ENCODE results near the gene CRIM1.

CRIM1 gene

GRCh38 chr2:36550006-36550405 lies 194.4 kb downstream of the CRIM1 start:
- no peak overlapping the region for H3K27ac ChIP-seq (replicated peaks; ENCODE audit: low read length)
- no peak for DNase-seq (ENCODE audit: low spot score)
- no peak overlapping the region for H4K8ac ChIP-seq (ENCODE audit: low read depth, low read length)
- WGBS, 2 donors (ENCODE audit: extremely low coverage in 2 of 2, insufficient read length in 2 of 2, insufficient replicate concordance in 1 of 2): no CpG with 5 or more reads among the region's 5 CpGs
- no peak overlapping the region for H2BK5ac ChIP-seq (ENCODE audit: low read length)
- H3K9ac ChIP-seq (ENCODE audit: low read depth, low read length, poor library complexity): no peak overlapping the region
- H3K79me1 ChIP-seq (ENCODE audit: low read depth, low read length): no peaks in the 10 kb centered on the region
- H3K9me3 ChIP-seq (replicated peaks in 1 of 2; ENCODE audit: control insufficient read depth in 2 of 2, insufficient read depth in 1 of 2, low read depth in 1 of 2, low read length in 2 of 2): peaks cover 0 to 1% of the 10 kb centered on the region in 2 donors
- no peak overlapping the region for H3K14ac ChIP-seq (ENCODE audit: low read length)
- no peak overlapping the region for H3K18ac ChIP-seq (ENCODE audit: low read length)
- no peak overlapping the region for H3K4me3 ChIP-seq (ENCODE audit: low read length in 2 of 2)
- no peak overlapping the region for H2BK12ac ChIP-seq (ENCODE audit: low read length)
- no peak overlapping the region for H3K4ac ChIP-seq (ENCODE audit: low read length)
- no peak overlapping the region for H4K91ac ChIP-seq (ENCODE audit: low read depth, low read length, poor library complexity)
- no peaks in the 10 kb centered on the region for H3K27me3 ChIP-seq (ENCODE audit: control insufficient read depth in 3 of 3, insufficient read depth in 3 of 3, low read depth in 1 of 3, low read length in 3 of 3)
- H3K4me2 ChIP-seq (ENCODE audit: insufficient read depth, low read length, poor library complexity, severe bottlenecking): no peak overlapping the region
- H3K23ac ChIP-seq (ENCODE audit: low read depth, low read length, poor library complexity): no peak overlapping the region
- H2BK15ac ChIP-seq (ENCODE audit: low read length): no peak overlapping the region
- H3K4me1 ChIP-seq (ENCODE audit: control insufficient read depth in 2 of 2, insufficient read depth in 1 of 2, low read depth in 1 of 2, low read length in 2 of 2): no peaks in the 10 kb centered on the region
- H2AFZ ChIP-seq (ENCODE audit: low read length): no peak overlapping the region
- H2BK120ac ChIP-seq (ENCODE audit: low read depth, low read length): no peak overlapping the region
- peaks cover 12 to 97% of the 10 kb centered on the region in 2 donors for H3K36me3 ChIP-seq (replicated peaks in 1 of 2; ENCODE audit: control insufficient read depth in 2 of 2, insufficient read depth in 2 of 2, low read length in 2 of 2)
- H2AK5ac ChIP-seq (ENCODE audit: low read depth, low read length): no peak overlapping the region

- Histone ChIP-seq H2AFZ (ENCODE audit: low read length) (no peak overlapping the region), H4K8ac (ENCODE audit: low read depth, low read length) (no peak overlapping the region), H3K27me3 (ENCODE audit: control insufficient read depth in 3 of 3, insufficient read depth in 3 of 3, low read depth in 1 of 3, low read length in 3 of 3) (no peaks in the 10 kb centered on the region), H3K4ac (ENCODE audit: low read length) (no peak overlapping the region), H2AK5ac (ENCODE audit: low read depth, low read length) (no peak overlapping the region), H2BK15ac (ENCODE audit: low read length) (no peak overlapping the region), H3K27ac (replicated peaks; ENCODE audit: low read length) (no peak overlapping the region), H3K9ac (ENCODE audit: low read depth, low read length, poor library complexity) (no peak overlapping the region), H3K36me3 (replicated peaks in 1 of 2; ENCODE audit: control insufficient read depth in 2 of 2, insufficient read depth in 2 of 2, low read length in 2 of 2) (peaks cover 5 to 93% of the 10 kb centered on the region in 2 donors), H2BK12ac (ENCODE audit: low read length) (no peak overlapping the region), H3K9me3 (replicated peaks in 1 of 2; ENCODE audit: control insufficient read depth in 2 of 2, insufficient read depth in 1 of 2, low read depth in 1 of 2, low read length in 2 of 2) (no peaks in the 10 kb centered on the region), H3K4me3 (ENCODE audit: low read length in 2 of 2) (no peak overlapping the region), H3K79me1 (ENCODE audit: low read depth, low read length) (no peaks in the 10 kb centered on the region), H2BK5ac (ENCODE audit: low read length) (no peak overlapping the region), H3K14ac (ENCODE audit: low read length) (no peak overlapping the region), H2BK120ac (ENCODE audit: low read depth, low read length) (no peak overlapping the region), H3K4me1 (ENCODE audit: control insufficient read depth in 2 of 2, insufficient read depth in 1 of 2, low read depth in 1 of 2, low read length in 2 of 2) (no peaks in the 10 kb centered on the region), H3K23ac (ENCODE audit: low read depth, low read length, poor library complexity) (no peak overlapping the region), H4K91ac (ENCODE audit: low read depth, low read length, poor library complexity) (no peak overlapping the region), H3K4me2 (ENCODE audit: insufficient read depth, low read length, poor library complexity, severe bottlenecking) (no peak overlapping the region), H3K18ac (ENCODE audit: low read length) (no peak overlapping the region)
- DNase-seq (ENCODE audit: low spot score): no peak
- no CpG with 5 or more reads among the region's 4 CpGs for WGBS, 2 donors (ENCODE audit: extremely low coverage in 2 of 2, insufficient read length in 2 of 2, insufficient replicate concordance in 1 of 2)
Measured at GRCh38 chr2:36553683-36554082, 198.1 kb downstream of the CRIM1 start.

- Histone ChIP-seq H3K18ac (ENCODE audit: low read length) (no peak overlapping the region), H3K4me1 (ENCODE audit: control insufficient read depth in 2 of 2, insufficient read depth in 1 of 2, low read depth in 1 of 2, low read length in 2 of 2) (no peaks in the 10 kb centered on the region), H2BK15ac (ENCODE audit: low read length) (no peak overlapping the region), H3K4me2 (ENCODE audit: insufficient read depth, low read length, poor library complexity, severe bottlenecking) (no peak overlapping the region), H3K27ac (replicated peaks; ENCODE audit: low read length) (no peak overlapping the region), H2AK5ac (ENCODE audit: low read depth, low read length) (no peak overlapping the region), H3K4me3 (ENCODE audit: low read length in 2 of 2) (no peak overlapping the region), H3K36me3 (replicated peaks in 1 of 2; ENCODE audit: control insufficient read depth in 2 of 2, insufficient read depth in 2 of 2, low read length in 2 of 2) (peaks cover 5 to 90% of the 10 kb centered on the region in 2 donors), H2BK5ac (ENCODE audit: low read length) (no peak overlapping the region), H3K4ac (ENCODE audit: low read length) (no peak overlapping the region), H4K91ac (ENCODE audit: low read depth, low read length, poor library complexity) (no peak overlapping the region), H3K27me3 (ENCODE audit: control insufficient read depth in 3 of 3, insufficient read depth in 3 of 3, low read depth in 1 of 3, low read length in 3 of 3) (no peaks in the 10 kb centered on the region), H2AFZ (ENCODE audit: low read length) (no peak overlapping the region), H3K9ac (ENCODE audit: low read depth, low read length, poor library complexity) (no peak overlapping the region), H2BK12ac (ENCODE audit: low read length) (no peak overlapping the region), H2BK120ac (ENCODE audit: low read depth, low read length) (no peak overlapping the region), H3K14ac (ENCODE audit: low read length) (no peak overlapping the region), H3K23ac (ENCODE audit: low read depth, low read length, poor library complexity) (no peak overlapping the region), H3K9me3 (replicated peaks in 1 of 2; ENCODE audit: control insufficient read depth in 2 of 2, insufficient read depth in 1 of 2, low read depth in 1 of 2, low read length in 2 of 2) (no peaks in the 10 kb centered on the region), H3K79me1 (ENCODE audit: low read depth, low read length) (no peaks in the 10 kb centered on the region), H4K8ac (ENCODE audit: low read depth, low read length) (no peak overlapping the region)
- no CpG with 5 or more reads among the region's 1 CpG for WGBS, 2 donors (ENCODE audit: extremely low coverage in 2 of 2, insufficient read length in 2 of 2, insufficient replicate concordance in 1 of 2)
- DNase-seq (ENCODE audit: low spot score): no peak
Measured at GRCh38 chr2:36554531-36554930, 199.0 kb downstream of the CRIM1 start.

- Histone ChIP-seq H3K23ac (ENCODE audit: low read depth, low read length, poor library complexity) (no peak overlapping the region), H3K9me3 (replicated peaks in 1 of 2; ENCODE audit: control insufficient read depth in 2 of 2, insufficient read depth in 1 of 2, low read depth in 1 of 2, low read length in 2 of 2) (no peaks in the 10 kb centered on the region), H3K4me3 (ENCODE audit: low read length in 2 of 2) (no peak overlapping the region), H3K27ac (replicated peaks; ENCODE audit: low read length) (no peak overlapping the region), H4K8ac (ENCODE audit: low read depth, low read length) (no peak overlapping the region), H2AFZ (ENCODE audit: low read length) (no peak overlapping the region), H3K4me2 (ENCODE audit: insufficient read depth, low read length, poor library complexity, severe bottlenecking) (no peak overlapping the region), H2BK5ac (ENCODE audit: low read length) (no peak overlapping the region), H3K14ac (ENCODE audit: low read length) (no peak overlapping the region), H3K79me1 (ENCODE audit: low read depth, low read length) (no peaks in the 10 kb centered on the region), H3K4ac (ENCODE audit: low read length) (no peak overlapping the region), H4K91ac (ENCODE audit: low read depth, low read length, poor library complexity) (no peak overlapping the region), H2AK5ac (ENCODE audit: low read depth, low read length) (no peak overlapping the region), H2BK120ac (ENCODE audit: low read depth, low read length) (no peak overlapping the region), H3K4me1 (ENCODE audit: control insufficient read depth in 2 of 2, insufficient read depth in 1 of 2, low read depth in 1 of 2, low read length in 2 of 2) (no peaks in the 10 kb centered on the region), H3K36me3 (replicated peaks in 1 of 2; ENCODE audit: control insufficient read depth in 2 of 2, insufficient read depth in 2 of 2, low read length in 2 of 2) (peaks cover 5 to 91% of the 10 kb centered on the region in 2 donors), H2BK15ac (ENCODE audit: low read length) (no peak overlapping the region), H3K9ac (ENCODE audit: low read depth, low read length, poor library complexity) (no peak overlapping the region), H3K27me3 (ENCODE audit: control insufficient read depth in 3 of 3, insufficient read depth in 3 of 3, low read depth in 1 of 3, low read length in 3 of 3) (no peaks in the 10 kb centered on the region), H3K18ac (ENCODE audit: low read length) (no peak overlapping the region), H2BK12ac (ENCODE audit: low read length) (no peak overlapping the region)
- no CpG with 5 or more reads among the region's 3 CpGs for WGBS, 2 donors (ENCODE audit: extremely low coverage in 2 of 2, insufficient read length in 2 of 2, insufficient replicate concordance in 1 of 2)
- no peak for DNase-seq (ENCODE audit: low spot score)
Measured at GRCh38 chr2:36555789-36556188, 200.2 kb downstream of the CRIM1 start.
